OCI-M2 (cell line): ENCODE measurements around the gene CAMK2A.
"Not testable (repeated sequence)": the region's sequence is repeated elsewhere in the genome, so short reads cannot be mapped to it uniquely, and the experiment has no call there.

Source experiments
- DNase-seq: peaks from one replicate; lab custom pipeline; 2025; ENCODE audit not compliant: unreplicated experiment; lab: John Stamatoyannopoulos, UW

Gene CAMK2A

DNA sequence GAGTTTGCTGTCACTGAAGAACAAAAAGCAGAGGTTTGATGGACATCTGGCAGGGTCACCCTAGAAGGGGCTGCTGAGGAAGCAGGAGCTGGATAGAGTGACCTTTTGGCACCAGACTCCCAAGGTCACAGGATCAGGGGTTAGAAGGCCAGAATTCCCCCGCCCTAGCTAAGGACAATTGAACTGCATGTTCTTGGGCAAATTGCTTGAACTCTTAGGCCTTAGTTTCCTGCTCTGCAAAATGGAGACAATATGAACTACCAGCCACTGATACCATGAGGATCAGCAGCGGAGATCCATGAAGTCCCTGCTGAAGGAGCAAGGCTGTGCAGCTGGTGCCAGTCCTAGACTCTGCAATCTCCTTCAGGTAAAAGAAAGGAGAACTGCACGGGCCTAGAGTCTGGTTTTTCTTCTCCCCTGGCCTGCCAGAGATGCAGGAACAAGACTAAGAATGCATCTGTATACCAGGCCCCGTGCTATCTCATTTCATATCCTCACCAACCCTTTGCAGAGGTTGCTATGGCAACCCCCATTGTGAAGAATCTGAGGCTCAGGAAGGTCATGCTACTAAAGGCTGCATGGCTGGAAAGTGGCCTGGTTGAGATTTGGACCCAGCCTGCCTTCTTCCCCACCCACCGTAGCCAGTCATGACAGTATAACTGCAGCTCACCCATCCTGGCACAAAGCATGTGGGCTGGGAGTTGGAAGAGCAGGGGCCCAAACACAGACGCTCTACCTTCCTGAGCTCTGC lies 33.7 kb downstream of the CAMK2A start:
- no peak for DNase-seq

- DNase-seq, result no peak
These were observed 34.8 kb downstream of the CAMK2A start for GRCh38 chr5:150254774-150255173.

DNA sequence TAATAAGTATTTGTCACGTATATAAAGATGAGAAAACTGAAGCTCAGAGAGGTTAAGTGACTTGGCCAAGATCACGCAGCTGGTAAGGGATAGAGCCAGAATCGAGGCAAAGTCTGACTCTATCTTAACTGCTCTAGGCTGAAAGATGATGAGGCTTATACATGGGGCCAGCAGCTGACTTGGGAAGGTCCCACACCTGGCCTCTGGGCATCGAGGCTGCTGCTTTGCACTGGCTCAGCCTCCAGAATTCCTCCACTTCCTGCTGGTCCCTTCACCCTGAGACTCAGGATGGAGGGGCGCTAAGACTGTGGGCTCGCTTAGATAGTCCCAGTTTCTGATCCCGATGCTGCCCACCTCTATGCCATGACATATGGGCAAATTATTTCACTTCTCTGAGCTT lies 35.2 kb downstream of the CAMK2A start:
- DNase-seq, result no peak

DNA sequence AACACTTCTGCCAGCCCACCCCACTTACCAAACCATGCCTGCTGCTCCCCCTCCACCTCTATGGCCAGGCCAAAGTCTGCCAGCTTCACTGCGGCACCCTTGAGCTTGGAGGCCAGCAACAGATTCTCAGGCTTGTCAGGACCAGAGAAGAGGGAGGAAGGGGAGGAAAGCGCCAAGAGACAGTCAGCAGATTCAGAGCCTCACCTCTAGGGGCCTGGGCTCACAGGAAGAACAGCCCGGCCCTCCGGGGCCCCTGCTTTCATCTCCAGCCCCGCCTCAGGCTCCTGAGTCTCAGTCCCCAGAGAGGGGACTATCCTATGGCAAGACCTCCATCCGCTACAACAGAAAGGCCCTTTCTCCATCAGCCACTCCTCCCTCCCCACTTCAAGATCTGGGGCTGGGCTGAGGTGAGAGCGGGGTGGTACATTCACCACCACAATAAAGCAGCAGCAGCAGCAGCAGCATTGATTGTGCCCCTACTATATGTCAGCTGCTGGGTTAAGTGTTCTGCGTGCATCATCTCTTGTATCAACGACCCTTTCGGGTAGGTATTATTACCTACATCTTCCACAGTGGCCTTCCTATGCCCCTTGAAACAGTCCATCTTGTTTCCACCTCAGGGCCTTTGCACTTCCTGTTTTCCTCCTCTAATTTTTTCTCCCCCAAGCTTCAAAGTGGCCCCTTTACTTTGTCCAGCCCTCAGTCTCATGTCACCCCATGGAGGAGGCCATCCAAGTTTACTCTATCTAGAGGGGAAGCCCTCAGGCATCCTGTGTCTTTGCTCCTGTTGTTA lies 36.0 kb downstream of the CAMK2A start:
- no peak for DNase-seq

DNA sequence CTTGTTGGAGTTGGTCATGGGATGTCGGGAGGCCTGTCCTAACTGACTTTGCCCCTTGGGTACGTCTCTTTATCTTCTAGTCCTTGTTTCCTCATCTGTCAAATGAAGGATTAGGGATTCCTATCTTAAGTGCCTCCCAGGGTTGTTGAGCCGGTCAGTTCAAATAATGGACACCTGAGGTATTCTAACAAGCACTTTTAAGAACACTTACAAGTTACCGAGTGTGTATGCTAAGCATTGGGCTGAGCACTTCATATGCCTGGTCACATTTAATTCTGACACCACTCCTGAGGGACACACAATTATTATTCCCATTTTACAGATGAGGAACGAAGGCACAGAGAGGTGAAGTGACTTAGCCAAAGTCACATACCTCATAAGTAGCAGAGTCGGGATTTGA lies 37.1 kb downstream of the CAMK2A start:
- DNase-seq, result no peak

GRCh38 chr5:150251504-150251903 lies 38.1 kb downstream of the CAMK2A start:
- no peak for DNase-seq

DNA sequence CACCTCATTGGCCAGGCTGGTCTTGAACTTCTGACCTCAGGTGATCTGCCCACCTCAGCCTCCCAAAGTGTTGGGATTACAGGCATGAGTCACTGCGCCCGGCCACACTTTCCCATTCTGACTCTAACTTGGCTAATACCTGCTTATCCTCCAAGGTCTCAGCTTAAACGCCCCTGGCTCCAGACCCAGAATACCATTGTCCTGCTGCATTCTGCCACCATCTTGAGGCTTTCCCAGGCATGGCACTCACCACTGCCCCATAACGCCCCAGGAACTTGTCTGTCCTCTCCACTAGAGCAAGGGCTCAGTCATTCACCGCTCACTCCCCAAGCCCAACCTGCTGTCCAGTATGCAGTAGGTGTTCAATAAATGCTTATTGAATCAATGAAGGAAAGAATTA lies 39.8 kb downstream of the CAMK2A start:
- DNase-seq, result no peak

GRCh38 chr5:150248946-150249345 lies 40.6 kb downstream of the CAMK2A start:
- DNase-seq, result no peak

DNA sequence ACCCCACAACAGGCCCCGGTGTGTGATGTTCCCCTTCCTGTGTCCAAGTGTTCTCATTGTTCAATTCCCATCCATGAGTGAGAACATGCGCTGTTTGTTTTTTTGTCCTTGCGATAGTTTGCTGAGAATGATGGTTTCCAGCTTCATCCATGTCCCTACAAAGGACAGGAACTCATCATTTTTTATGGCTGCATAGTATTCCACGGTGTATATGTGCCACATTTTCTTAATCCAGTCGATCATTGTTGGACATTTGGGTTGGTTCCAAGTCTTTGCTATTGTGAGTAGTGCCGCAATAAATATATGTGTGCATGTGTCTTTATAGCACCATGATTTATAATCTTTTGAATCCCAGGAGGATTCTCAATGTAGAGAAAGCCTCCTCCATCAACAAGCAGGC lies 41.1 kb downstream of the CAMK2A start:
- DNase-seq, result not testable (repeated sequence)

GRCh38 chr5:150247726-150248125 lies 41.8 kb downstream of the CAMK2A start:
- DNase-seq, result no peak

- DNase-seq, result no peak
These were observed 42.7 kb downstream of the CAMK2A start for GRCh38 chr5:150246835-150247234.

GRCh38 chr5:150246429-150246828 lies 43.1 kb downstream of the CAMK2A start:
- no peak for DNase-seq

GRCh38 chr5:150245808-150246207 lies 43.8 kb downstream of the CAMK2A start:
- no peak for DNase-seq

DNA sequence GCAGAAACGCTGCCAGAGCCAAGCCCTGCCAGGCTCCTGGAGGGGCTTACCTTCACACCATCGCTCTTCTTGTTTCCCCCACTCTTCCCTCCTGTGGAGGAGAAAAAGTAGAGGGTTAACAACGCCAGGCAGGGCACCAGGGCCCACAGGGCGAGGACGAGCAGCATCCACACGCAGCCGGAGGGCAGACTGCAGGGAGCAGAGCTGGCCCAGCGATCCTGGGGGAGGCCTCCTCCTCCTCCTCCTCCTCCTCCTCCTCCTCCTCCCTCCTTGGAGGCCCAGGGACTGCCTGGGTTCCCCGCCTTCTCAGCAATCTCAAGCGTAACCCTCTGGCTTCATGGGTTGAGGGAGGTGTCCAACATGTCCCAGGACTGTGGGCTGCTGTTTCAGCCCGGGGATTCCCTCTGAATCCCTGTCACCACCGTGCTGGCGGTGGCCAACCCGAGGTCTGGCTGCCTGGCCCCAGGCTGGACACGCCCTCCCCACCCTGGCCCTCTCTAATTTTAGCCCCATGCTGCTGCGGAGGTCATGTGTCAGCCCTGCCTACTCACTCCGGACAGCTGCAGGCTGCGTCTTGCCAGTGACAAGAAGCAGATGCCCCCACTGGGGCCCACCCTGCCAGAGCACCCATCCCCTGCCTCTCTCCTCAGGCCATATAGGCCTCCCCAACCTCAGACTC lies 44.3 kb downstream of the CAMK2A start:
- DNase-seq, result no peak

DNA sequence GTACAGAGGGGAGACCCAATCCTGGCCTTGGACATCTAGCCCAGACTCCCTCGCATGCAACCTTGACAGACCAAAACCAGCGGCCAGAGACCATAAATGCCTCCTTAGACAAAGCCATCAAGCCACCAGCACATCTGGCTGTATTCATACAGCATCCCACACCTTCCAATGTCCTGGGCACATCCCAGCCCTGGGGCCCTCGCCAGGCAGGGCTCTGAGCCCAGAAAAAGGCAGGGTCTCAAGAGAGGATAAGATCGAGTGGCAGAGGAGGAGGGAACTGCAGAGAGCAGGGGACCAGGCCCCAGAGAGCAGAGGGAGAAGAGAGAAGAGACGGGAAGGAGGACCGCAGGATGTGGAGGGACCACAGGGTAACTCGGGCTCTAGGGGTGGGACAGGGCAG lies 45.4 kb downstream of the CAMK2A start:
- no peak for DNase-seq

DNA sequence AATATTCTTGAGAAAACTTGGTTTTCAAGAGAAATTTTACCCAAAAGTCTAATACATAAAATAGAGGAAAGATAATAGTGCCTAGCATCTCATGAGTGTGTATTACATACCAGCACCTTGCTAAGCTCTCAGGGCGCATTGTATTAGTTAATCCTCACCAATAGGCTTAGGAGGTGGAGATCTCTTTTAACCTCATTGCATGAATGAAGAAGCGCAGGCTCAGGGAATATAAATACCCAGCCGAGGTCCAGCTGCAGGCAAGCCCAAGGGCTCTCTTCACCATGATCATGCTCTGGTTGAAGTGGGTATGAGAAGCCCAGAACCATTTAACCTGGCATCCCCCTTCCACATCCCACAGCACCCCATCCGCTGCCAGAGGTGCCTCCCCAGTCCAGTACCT lies 46.0 kb downstream of the CAMK2A start:
- DNase-seq, result no peak

DNA sequence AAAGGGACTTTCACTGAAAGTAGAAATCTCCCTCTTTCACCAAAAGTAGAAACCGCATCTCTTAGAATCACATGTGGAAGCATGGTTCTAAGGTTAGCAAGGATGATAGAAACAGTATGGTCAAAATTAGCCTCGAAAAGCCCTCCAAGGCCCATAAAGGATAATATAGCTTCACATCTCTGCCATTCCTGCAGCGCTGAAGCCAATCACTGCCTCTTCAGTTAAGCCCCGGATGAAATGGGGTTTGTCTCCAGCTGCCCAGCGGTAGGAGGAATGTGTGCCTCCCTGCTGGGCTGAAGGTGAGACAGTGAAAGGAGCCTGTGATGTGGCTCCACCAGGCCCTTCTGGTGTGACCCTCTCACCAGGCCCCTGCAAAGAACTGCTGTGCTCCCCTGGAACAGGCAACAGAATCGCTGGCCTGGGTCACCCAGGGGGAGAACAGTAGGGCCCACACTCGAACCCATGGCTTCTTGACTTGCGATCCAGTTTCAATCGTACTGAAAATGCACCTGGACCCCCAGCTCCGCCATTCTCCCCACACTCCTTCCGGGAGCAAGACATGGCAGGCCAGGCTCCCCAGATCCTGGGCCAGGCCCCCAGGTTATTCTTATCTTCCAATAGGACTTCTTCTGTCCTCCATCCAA lies 47.2 kb downstream of the CAMK2A start:
- no peak for DNase-seq

- no peak for DNase-seq
These were observed 48.0 kb downstream of the CAMK2A start for GRCh38 chr5:150241298-150242160.

DNA sequence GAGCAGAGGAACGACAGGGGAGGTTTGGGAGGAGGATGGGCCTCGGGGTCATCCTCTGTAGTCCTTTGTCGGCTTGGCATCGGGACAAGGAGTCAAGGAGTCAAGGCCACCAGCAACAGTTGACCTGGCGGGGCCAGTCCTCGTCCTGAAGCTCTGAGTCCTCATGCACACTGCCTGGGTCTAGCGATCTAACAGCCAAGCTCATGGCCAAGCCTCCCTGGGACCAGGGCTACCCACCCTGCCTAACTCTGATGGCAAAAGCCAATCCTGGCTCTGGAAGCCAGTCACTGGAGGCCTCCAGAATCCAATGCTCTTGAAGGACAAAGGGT lies 49.8 kb downstream of the CAMK2A start:
- no peak for DNase-seq

DNA sequence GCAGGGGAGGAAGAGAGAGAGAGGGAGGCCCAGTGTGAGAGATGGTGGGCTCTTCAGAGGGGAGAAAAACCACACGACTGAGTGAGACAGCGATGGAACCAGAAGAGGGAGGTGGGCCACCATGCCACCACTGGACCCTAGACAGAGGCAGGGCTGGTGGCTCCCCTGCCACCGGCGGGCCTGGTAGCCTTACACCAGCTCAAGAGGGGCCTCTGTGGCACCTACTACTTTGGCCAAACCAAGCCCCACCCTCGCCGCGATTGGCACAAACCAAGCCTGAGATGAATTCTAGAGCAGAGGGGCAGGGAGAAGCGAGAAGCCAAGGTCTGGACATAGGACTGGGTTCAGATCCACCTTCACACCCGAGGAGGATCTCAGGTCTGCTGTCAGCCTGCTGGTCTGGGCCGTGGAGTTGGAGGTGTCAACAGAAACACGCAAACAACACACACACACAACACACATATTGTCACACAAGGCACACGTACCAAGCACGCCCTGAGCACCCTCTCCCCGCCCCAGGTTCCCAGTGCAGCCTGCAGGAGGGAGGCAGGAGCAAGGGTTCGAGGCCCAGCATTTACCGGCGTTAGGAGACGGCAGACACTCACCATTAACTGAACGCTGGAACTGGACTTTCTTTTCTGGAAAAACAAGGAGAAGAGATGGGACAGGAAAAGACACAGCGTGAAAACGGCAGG lies 50.3 kb downstream of the CAMK2A start:
- no peak for DNase-seq
